ENCODE data around the gene ANKS1A. TPM values are rescaled to one million over a fixed set of nuclear protein-coding genes. Genes with fewer than 3 reads are reported as not detected.

Gene ANKS1A
- total RNA-seq, 1 experiment from 2014 or later: 14.4 TPM

DNA sequence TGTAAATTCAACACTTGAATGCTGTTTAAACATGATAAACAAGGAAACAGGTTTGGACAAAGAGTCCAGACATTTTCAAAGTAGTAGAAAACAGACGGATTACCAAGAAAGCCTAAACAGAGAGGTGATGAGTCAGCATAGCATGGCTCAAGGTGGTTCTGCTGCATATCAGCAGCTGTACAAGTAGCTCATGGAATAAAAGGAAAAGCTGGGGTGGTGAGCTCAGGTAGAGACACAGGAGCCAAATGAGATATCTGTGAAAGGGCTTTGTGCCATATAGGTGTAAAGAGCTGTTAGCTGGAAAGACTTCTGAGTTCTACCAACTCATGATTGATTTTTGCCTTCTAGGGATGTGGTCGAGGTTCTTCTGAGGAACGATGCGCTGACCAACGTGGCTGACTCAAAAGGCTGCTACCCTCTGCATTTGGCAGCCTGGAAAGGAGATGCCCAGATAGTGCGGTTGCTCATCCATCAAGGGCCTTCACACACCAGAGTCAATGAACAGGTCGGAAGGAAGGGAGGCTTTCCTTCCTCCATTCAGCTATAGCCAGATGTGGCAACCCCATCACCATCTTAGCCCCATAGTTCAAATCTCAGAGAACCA lies 80.7 kb downstream of the ANKS1A start:
- Histone ChIP-seq H3K4me1 (ENCODE audit: control insufficient read depth, insufficient read depth, low read length) (no peaks in the 10 kb centered on the region), H3K9me3 (ENCODE audit: control insufficient read depth, insufficient read depth, low read depth, low read length) (no peaks in the 10 kb centered on the region), H3K27me3 (ENCODE audit: control insufficient read depth, insufficient read depth, low read length) (no peaks in the 10 kb centered on the region), H3K4me3 (ENCODE audit: low read depth in 2 of 2, low read length in 2 of 2) (no peak overlapping the region), H3K27ac (ENCODE audit: low read length) (no peak overlapping the region), H3K36me3 (ENCODE audit: control insufficient read depth, insufficient read depth, low read length) (no peaks in the 10 kb centered on the region)
- in situ Hi-C loops (cut with HindIII; ENCODE audit: low pct_unique_long_range_greater_than_20kb, low sequenced_read_pairs) (no loop called here), intact Hi-C loops (cut with micrococcal nuclease; ENCODE audit: unreplicated experiment) (no loop called here)
- ATAC-seq (no peak), DNase-seq (ENCODE audit: low read depth, low spot score) (no peak)
- CTCF ChIA-PET: interaction anchor here (0.6 kb wide), 1 partner anchor 444 kb away, joined by 3 read pairs; no protein-coding TSS in a partner anchor
- TF ChIP-seq, protein P1, sequence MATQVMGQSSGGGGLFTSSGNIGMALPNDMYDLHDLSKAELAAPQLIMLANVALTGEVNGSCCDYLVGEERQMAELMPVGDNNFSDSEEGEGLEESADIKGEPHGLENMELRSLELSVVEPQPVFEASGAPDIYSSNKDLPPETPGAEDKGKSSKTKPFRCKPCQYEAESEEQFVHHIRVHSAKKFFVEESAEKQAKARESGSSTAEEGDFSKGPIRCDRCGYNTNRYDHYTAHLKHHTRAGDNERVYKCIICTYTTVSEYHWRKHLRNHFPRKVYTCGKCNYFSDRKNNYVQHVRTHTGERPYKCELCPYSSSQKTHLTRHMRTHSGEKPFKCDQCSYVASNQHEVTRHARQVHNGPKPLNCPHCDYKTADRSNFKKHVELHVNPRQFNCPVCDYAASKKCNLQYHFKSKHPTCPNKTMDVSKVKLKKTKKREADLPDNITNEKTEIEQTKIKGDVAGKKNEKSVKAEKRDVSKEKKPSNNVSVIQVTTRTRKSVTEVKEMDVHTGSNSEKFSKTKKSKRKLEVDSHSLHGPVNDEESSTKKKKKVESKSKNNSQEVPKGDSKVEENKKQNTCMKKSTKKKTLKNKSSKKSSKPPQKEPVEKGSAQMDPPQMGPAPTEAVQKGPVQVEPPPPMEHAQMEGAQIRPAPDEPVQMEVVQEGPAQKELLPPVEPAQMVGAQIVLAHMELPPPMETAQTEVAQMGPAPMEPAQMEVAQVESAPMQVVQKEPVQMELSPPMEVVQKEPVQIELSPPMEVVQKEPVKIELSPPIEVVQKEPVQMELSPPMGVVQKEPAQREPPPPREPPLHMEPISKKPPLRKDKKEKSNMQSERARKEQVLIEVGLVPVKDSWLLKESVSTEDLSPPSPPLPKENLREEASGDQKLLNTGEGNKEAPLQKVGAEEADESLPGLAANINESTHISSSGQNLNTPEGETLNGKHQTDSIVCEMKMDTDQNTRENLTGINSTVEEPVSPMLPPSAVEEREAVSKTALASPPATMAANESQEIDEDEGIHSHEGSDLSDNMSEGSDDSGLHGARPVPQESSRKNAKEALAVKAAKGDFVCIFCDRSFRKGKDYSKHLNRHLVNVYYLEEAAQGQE (IDR thresholded peaks at IDR 0.05; ENCODE audit: insufficient read depth in 1 of 2, low read depth in 2 of 2, low read length in 1 of 2): no peak
- TF ChIP-seq POLR2AphosphoS5 (IDR thresholded peaks at IDR 0.05; ENCODE audit: low read depth, low read length) (no peak), SIN3A (IDR thresholded peaks at IDR 0.05; ENCODE audit: borderline replicate concordance, insufficient read depth, low read depth, low read length) (no peak), TCF7L2 (IDR thresholded peaks at IDR 0.05; ENCODE audit: low read depth, low read length) (no peak)
- TF ChIP-seq, protein P2, sequence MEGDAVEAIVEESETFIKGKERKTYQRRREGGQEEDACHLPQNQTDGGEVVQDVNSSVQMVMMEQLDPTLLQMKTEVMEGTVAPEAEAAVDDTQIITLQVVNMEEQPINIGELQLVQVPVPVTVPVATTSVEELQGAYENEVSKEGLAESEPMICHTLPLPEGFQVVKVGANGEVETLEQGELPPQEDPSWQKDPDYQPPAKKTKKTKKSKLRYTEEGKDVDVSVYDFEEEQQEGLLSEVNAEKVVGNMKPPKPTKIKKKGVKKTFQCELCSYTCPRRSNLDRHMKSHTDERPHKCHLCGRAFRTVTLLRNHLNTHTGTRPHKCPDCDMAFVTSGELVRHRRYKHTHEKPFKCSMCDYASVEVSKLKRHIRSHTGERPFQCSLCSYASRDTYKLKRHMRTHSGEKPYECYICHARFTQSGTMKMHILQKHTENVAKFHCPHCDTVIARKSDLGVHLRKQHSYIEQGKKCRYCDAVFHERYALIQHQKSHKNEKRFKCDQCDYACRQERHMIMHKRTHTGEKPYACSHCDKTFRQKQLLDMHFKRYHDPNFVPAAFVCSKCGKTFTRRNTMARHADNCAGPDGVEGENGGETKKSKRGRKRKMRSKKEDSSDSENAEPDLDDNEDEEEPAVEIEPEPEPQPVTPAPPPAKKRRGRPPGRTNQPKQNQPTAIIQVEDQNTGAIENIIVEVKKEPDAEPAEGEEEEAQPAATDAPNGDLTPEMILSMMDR (IDR thresholded peaks at IDR 0.05): no peak
- no TSS peak for BruUV-seq (replicated peaks)
- POLR2A ChIA-PET: no interaction called here

DNA sequence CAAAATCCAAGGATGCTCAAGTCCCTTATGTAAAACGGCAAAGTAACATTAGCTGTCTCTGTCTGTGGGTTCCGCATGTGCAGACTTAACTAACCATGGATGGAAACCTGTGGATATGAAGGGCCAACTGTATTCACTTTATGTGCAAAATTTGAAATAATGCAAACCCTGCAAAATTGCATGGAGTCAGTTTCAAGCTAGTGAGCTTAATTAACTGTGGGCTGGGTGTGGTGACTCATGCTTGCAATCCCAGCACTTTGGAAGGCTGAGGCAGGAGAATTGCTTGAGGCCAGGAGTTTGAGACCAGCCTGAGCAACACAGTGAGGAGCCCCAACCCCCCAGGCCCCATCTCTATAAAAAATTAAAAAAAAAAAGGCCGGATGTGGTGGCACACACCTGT lies 81.4 kb downstream of the ANKS1A start:
- Histone ChIP-seq H3K4me1 (ENCODE audit: control insufficient read depth, insufficient read depth, low read length) (no peaks in the 10 kb centered on the region), H3K4me3 (ENCODE audit: low read depth in 2 of 2, low read length in 2 of 2) (no peak overlapping the region), H3K27me3 (ENCODE audit: control insufficient read depth, insufficient read depth, low read length) (no peaks in the 10 kb centered on the region), H3K9me3 (ENCODE audit: control insufficient read depth, insufficient read depth, low read depth, low read length) (no peaks in the 10 kb centered on the region), H3K36me3 (ENCODE audit: control insufficient read depth, insufficient read depth, low read length) (no peaks in the 10 kb centered on the region), H3K27ac (ENCODE audit: low read length) (no peak overlapping the region)
- ChIA-PET POLR2A (interaction anchor here (0.6 kb wide), 1 partner anchor 32 kb away, joined by 4 read pairs; no protein-coding TSS in a partner anchor), CTCF (no interaction called here)
- intact Hi-C loops (cut with micrococcal nuclease; ENCODE audit: unreplicated experiment): no loop called here
- in situ Hi-C loops (cut with HindIII; ENCODE audit: low pct_unique_long_range_greater_than_20kb, low sequenced_read_pairs): no loop called here
- ATAC-seq (no peak), DNase-seq (ENCODE audit: low read depth, low spot score) (no peak)
- TF ChIP-seq SIN3A (IDR thresholded peaks at IDR 0.05; ENCODE audit: borderline replicate concordance, insufficient read depth, low read depth, low read length) (no peak), TCF7L2 (IDR thresholded peaks at IDR 0.05; ENCODE audit: low read depth, low read length) (no peak), POLR2AphosphoS5 (IDR thresholded peaks at IDR 0.05; ENCODE audit: low read depth, low read length) (no peak)
- TF ChIP-seq, protein P2 (IDR thresholded peaks at IDR 0.05): no peak
- TF ChIP-seq, protein P1 (IDR thresholded peaks at IDR 0.05; ENCODE audit: insufficient read depth in 1 of 2, low read depth in 2 of 2, low read length in 1 of 2): no peak
- no TSS peak for BruUV-seq (replicated peaks)
